Adrenal gland (tissue), 12 donors: ENCODE data around the gene CLPX. TPM values are rescaled to one million over a fixed set of nuclear protein-coding genes. Genes with fewer than 3 reads are reported as not detected.

Experiments
- DNase-seq, 7 donors: peaks; one replicate each; pipeline ENCODE4 v3.0.0-alpha.2; 2019 to 2020
- H3K27ac ChIP-seq, 5 donors: fragments of 200-600 bp; sonication (generic) in 4 of 5; 1 replicate in 3 of 5; 2 replicates in 2 of 5; pipeline versions ENCODE4 v1.5.1 to v1.8.0; 2016 to 2020; ENCODE audit warnings: mild to moderate bottlenecking in 1 of 5
- H3K27me3 ChIP-seq: fragments of 200-600 bp; 2 replicates; pipeline ENCODE4 v1.8.0; 2021
- H3K36me3 ChIP-seq, 2 donors: fragments of 200-600 bp; replicated peaks in 1 of 2; 1 replicate in 1 of 2; 2 replicates in 1 of 2; pipeline versions ENCODE4 v1.5.1 to v1.8.0; 2018 to 2022
- H3K4me1 ChIP-seq, 2 donors: fragments of 200-600 bp; replicated peaks in 1 of 2; 1 replicate in 1 of 2; 2 replicates in 1 of 2; pipeline versions ENCODE4 v1.5.1 to v1.8.0; 2018 to 2021
- H3K4me3 ChIP-seq, 4 donors: fragments of 200-600 bp; sonication (generic) in 3 of 4; one replicate each; pipeline ENCODE4 v1.5.1; 2016 to 2018
- H3K9me3 ChIP-seq, 3 donors: fragments of 200-600 bp; sonication (generic) in 1 of 3; replicated peaks in 1 of 3; 1 replicate in 2 of 3; 2 replicates in 1 of 3; pipeline versions ENCODE4 v1.5.1 to v1.8.0; 2016 to 2021
- POLR2A ChIP-seq, 2 donors: fragments of 450-650 bp; IDR thresholded peaks; one replicate each; pipeline ENCODE4 v1.6.1; 2017; ENCODE audit warnings: antibody characterized with exemption in 2 of 2, mild to moderate bottlenecking in 2 of 2, moderate library complexity in 1 of 2
- WGBS, 4 donors: extraction: QIAGEN DNeasy Blood & Tissue Kit in 2 of 4; methylation state at CpG; one replicate each; pipeline versions ENCODE4 v1.1.5 to v1.1.7; 2013 to 2017; 5-methylcytosine and 5-hydroxymethylcytosine counted together
- intact Hi-C, 2 donors: fragments of 100-400 bp; cut with DNase I; formaldehyde crosslinking; loops; one replicate each; pipeline versions ENCODE4 v1.14.1 to v1.15.0; 2022 to 2023
- polyA plus RNA-seq, 3 donors: library from polyadenylated mRNA; stranded (reverse); fragments of 200-250 nt in 2 of 3; fragments of 350-450 nt in 1 of 3; fragmentation: Illumina TruSeq in 1 of 3; extraction: RNeasy Lipid Tissue Mini Kit (QIAGEN cat#74804) in 1 of 3; gene quantifications; one replicate each; pipeline ENCODE4 v1.2.3, GENCODE V29; 2013 to 2014
- total RNA-seq, 9 donors: library from RNA; depleted of rRNA in 4 of 9; stranded (reverse); fragments of >200 nt in 4 of 9; fragments of 120-200 nt in 1 of 9; fragmentation: NEBNext Ultra II Directional in 1 of 9; extraction: Animal tissue kit (Norgen Biotek cat#: 25700) in 1 of 9; gene quantifications; one replicate each; pipeline versions ENCODE4 v1.1.0 to v1.2.4, GENCODE V29; 2013 to 2023
- TF ChIP-seq, protein P1 (sequence below), 6 experiments: fragments of 450-650 bp in 4 of 6; fragments of 200-600 bp in 2 of 6; sonication (generic) in 1 of 6; IDR thresholded peaks; 1 replicate in 5 of 6; 2 replicates in 1 of 6; pipeline versions ENCODE4 v1.5.1 to v1.8.0; 2016 to 2021; ENCODE audit warnings: antibody characterized with exemption in 6 of 6, mild to moderate bottlenecking in 2 of 6, moderate library complexity in 1 of 6
- donor health status: healthy with polysubstance abuse.
- donor health status: Bipolar disorder and iron deficiency.
- donor health status: DM: yes; HTN: yes; CAD: no.
- donor health status: DM: no; HTN: no; CAD: no.
- donor health status: DM: no; HTN: no; CAD: no.
- donor health status: DM: yes; HTN: yes; CAD: no.

CLPX gene
- total and polyA plus RNA-seq, 12 donors: 10.4 to 70.7 (median 49.7) TPM

DNA sequence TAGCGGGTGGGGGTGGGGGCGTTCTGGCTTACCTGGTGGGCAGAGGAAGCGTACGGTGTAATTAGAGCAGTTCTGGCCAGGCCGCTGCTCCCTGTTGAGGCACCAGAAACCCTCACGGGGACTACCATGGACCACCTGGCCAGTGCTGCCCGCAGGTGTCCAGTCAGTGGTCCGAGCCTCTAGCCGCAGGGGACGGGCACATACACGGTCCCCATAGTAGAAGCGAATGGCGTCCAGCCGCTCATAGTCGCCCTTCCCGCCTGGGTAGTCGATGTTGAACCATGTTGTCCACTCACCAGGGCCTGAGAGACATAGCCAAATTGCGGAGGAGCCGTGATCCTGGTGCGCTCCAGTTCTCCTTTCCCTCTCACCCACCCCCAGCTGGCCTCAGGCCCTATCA is 21.6 kb upstream of the CLPX start:
- H3K27ac ChIP-seq: no peak overlapping the region
- no peak for DNase-seq

DNA sequence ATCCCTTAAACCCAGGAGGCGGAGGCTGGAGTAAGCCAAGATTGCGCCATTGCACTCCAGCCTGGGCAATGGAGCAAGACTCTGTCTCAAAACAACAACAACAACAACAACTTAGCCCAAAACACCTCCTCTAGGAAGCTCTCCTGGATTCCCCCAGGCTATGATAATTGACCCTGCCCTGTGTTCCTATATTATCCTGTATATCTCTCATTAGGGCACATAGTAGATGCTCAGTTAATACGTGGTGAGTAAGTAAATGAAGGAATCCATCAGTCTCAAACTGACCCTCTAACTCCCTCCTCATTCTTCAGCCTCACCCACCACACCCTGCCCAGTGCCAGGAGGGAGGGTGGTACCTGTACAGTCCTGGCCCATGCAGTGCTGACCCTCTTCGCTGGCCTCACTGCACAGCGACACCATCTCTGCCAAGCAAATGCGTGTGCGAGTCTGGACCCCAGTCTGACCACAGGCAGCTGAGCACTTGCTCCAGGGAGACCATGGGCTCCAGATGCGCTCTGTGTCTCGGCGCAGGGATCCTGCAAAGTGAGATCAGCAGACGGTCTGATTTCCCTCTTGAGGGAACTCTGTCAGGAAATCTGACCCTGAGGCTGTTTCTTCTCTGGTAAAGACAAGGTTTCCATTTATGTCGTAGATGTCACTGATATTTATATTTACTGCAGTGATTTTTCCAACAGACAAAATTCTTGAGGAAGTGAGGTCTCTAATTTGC is 20.0 kb upstream of the CLPX start:
- intact Hi-C loops: no loop called here
- no peak for TF ChIP-seq POLR2A (IDR thresholded peaks at IDR 0.05)
- TF ChIP-seq, protein P1, sequence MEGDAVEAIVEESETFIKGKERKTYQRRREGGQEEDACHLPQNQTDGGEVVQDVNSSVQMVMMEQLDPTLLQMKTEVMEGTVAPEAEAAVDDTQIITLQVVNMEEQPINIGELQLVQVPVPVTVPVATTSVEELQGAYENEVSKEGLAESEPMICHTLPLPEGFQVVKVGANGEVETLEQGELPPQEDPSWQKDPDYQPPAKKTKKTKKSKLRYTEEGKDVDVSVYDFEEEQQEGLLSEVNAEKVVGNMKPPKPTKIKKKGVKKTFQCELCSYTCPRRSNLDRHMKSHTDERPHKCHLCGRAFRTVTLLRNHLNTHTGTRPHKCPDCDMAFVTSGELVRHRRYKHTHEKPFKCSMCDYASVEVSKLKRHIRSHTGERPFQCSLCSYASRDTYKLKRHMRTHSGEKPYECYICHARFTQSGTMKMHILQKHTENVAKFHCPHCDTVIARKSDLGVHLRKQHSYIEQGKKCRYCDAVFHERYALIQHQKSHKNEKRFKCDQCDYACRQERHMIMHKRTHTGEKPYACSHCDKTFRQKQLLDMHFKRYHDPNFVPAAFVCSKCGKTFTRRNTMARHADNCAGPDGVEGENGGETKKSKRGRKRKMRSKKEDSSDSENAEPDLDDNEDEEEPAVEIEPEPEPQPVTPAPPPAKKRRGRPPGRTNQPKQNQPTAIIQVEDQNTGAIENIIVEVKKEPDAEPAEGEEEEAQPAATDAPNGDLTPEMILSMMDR (IDR thresholded peaks at IDR 0.05): no peak

More for the DNA sequence above, 21.6 kb upstream of the CLPX start:
- H3K4me3 ChIP-seq: no peak overlapping the region
- intact Hi-C loops: no loop called here
- TF ChIP-seq, protein P1 (IDR thresholded peaks at IDR 0.05): no peak
- TF ChIP-seq POLR2A (IDR thresholded peaks at IDR 0.05): no peak
- H3K4me1 ChIP-seq: peaks cover 0 to 7% of the 10 kb centered on the region in 2 donors
- H3K27me3 ChIP-seq: no peaks in the 10 kb centered on the region
- WGBS, 4 donors: 92 to 94% (median 93%) methylated on average over 6 to 20 of the region's 20 CpGs
- H3K9me3 ChIP-seq: no peaks in the 10 kb centered on the region
- no peaks in the 10 kb centered on the region for H3K36me3 ChIP-seq

DNA sequence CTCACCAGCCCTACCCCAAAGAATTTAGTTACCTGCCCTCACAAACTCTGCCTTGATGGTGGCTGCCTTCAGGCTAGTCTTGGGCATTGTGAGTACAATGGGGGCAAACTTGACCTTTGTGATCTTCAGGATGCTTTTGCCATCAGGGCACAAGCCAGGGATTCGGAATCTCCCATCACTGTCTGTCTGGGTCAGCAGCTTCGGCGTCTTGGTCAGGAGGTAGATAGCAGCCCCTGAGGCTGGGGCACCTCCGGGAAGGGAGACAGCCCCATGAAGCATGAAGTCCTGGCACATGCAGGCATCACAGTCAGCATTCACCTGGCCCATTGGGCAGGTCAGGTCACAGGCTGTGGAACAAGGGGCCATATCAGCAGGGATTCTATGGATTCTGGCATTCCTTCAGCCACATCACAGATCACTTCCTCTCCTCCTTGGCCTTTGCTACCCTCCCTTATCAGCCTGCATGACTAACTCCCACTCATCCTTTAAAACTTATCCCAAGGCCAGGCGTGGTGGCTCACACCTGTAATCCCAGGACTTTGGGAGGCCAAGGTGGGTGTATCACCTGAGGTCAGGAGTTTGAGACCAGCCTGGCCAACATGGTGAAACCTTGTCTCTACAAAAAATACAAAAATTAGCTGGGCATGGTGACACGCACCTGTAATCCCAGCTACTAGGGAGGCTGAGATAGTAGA is 19.2 kb upstream of the CLPX start:
- intact Hi-C loops: no loop called here
- no peak for DNase-seq
- Histone ChIP-seq H3K9me3 (no peaks in the 10 kb centered on the region), H3K27me3 (no peaks in the 10 kb centered on the region), H3K4me3 (no peak overlapping the region), H3K36me3 (no peaks in the 10 kb centered on the region), H3K27ac (no peak overlapping the region), H3K4me1 (peaks cover 0 to 4% of the 10 kb centered on the region in 2 donors)
- 84 to 92% (median 87%) methylated on average over 6 of the region's 6 CpGs for WGBS, 4 donors
- TF ChIP-seq, protein P1 (IDR thresholded peaks at IDR 0.05): no peak
- no peak for TF ChIP-seq POLR2A (IDR thresholded peaks at IDR 0.05)

More for the DNA sequence above, 20.0 kb upstream of the CLPX start:
- no peak for DNase-seq
- WGBS, 4 donors: 78 to 93% (median 92%) methylated on average over 9 to 12 of the region's 12 CpGs
- peaks cover 0 to 7% of the 10 kb centered on the region in 2 donors for H3K4me1 ChIP-seq
- H3K4me3 ChIP-seq: no peak overlapping the region
- H3K27me3 ChIP-seq: no peaks in the 10 kb centered on the region
- no peaks in the 10 kb centered on the region for H3K9me3 ChIP-seq
- H3K36me3 ChIP-seq: no peaks in the 10 kb centered on the region
- no peak overlapping the region for H3K27ac ChIP-seq

DNA sequence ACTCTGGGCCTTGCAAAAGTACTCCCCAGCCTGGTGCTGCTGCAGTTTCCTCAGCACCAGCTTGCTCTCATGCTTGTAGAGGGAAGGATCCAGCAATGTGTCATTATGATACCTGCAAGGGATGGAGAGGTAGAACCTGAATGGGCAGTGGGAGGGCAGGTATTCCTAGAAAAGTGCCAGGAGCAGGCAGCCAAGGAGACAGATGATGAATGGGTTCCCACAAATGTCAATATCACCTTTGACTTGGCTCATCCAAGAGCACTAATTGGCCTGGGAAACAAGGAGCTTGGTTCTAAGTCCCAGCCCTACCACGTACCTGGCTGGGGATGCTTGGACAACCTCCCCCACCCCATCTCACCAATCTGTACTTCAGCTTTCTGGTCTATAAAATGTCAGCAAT is 16.8 kb upstream of the CLPX start:
- DNase-seq: no peak
- TF ChIP-seq, protein P1 (IDR thresholded peaks at IDR 0.05): no peak
- no peak for TF ChIP-seq POLR2A (IDR thresholded peaks at IDR 0.05)
- no peaks in the 10 kb centered on the region for H3K27me3 ChIP-seq
- H3K36me3 ChIP-seq: no peaks in the 10 kb centered on the region
- H3K4me1 ChIP-seq: no peaks in the 10 kb centered on the region
- WGBS, 4 donors: 82 to 93% (median 89%) methylated on average over 1 of the region's 1 CpG
- intact Hi-C loops: no loop called here
- no peaks in the 10 kb centered on the region for H3K9me3 ChIP-seq
- H3K4me3 ChIP-seq: no peak overlapping the region
- H3K27ac ChIP-seq: no peak overlapping the region
